HG02610 (cell line): ENCODE data around the gene PLA2G4A.
A peak's percentile ranks its signal among the peaks of the same experiment; 100 is the strongest.

ENCODE experiments used
- ATAC-seq: cut with Tn5 transposase; IDR thresholded peaks from one replicate; pipeline ENCODE4 v1.9.1; 2021; ENCODE audit warnings: mild to moderate bottlenecking, moderate library complexity; ENCODE audit not compliant: unreplicated experiment

PLA2G4A gene

GRCh38 chr1:186872291-186872690 is 43.5 kb downstream of the PLA2G4A start:
- ATAC-seq, result no peak

- ATAC-seq, result peak; percentile 59
These were observed 44.9 kb downstream of the PLA2G4A start for GRCh38 chr1:186873687-186874086.

DNA sequence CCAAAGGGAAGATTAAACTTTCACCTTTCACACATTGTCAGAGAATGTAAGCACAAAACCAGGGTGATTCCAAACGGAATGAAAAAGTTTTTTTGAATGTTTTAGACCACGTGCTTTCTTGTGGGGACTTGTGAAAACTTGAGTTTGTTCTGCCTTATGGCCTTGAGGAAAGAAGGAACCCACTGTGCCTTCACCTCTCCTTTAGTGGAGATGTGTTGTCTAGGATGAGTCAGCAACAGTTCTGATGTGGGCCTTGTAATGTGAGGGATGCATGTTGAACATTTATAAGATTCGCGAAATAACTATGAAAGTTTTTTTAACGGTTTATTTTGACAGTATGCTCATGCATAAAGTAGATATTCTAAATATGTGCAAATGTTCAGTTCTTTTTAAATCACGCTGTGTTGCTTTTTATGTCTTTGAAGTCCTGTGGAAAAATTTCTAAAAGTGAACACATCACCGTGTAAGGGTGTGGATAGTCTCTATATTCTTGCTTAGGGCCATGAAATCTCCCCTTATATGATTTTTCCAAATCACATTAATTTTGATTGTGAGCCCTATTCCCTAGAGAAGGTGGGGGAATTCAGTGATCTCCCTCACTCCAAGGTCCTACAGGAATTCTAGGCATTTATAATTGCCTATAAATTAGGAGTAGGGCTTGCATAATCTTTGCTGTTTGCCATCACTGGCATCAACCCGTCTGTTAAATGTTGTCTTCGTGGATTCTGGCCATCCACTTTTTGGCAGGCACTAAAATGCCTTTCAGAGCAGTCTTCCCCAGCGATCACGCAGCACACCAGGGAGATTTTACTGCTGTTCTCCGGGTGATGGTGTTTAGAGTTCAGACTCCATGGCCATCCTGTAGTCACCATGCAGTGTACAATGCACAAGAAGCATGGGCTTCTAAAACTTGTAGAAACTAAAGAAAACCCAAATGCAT is 47.4 kb downstream of the PLA2G4A start:
- ATAC-seq, result no peak

- no peak for ATAC-seq
These were observed 49.6 kb downstream of the PLA2G4A start for GRCh38 chr1:186878356-186878755.

GRCh38 chr1:186880982-186881381 is 52.2 kb downstream of the PLA2G4A start:
- ATAC-seq, result no peak

GRCh38 chr1:186882372-186883134 is 53.8 kb downstream of the PLA2G4A start:
- no peak for ATAC-seq

DNA sequence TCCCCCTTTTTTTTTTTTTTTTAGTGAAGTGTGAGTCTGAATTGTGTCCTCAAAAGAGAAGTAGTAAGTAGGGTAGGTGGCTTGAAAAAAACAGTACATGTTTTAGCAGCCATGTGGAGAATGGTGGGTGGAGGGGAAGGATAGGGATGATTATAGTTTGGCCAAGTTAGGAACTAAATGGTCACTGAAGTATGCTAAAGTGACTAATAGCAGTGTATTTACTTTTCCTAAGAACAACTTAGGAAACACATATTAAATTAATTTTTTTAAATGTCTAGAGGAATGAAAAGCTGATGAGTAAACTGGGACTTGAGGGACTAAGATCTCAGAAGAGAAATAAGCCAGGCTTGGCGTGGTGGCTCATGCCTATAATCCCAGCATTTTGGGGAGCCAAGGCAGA is 55.5 kb downstream of the PLA2G4A start:
- no peak for ATAC-seq

GRCh38 chr1:186887203-186887602 is 58.5 kb downstream of the PLA2G4A start:
- no peak for ATAC-seq

DNA sequence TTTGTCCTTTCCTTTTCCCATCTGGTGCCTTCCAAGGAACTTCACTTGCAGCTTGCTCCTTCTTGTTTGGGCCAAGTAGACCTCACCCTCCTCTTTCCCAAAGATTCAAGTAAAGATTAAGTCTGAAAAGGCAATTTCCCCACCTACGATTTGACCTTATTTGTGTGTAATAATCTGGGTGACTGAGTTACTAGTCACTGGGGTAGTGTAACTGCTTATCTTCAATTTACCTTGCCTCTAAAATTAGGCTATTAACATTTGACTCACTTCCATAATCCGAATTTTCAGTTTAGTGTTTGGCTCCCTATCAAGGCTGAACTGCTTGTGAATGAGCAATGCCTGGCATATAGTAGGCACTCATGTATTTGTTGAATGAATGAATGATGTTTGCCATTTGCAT is 59.6 kb downstream of the PLA2G4A start:
- no peak for ATAC-seq

GRCh38 chr1:186892936-186893335 is 64.2 kb downstream of the PLA2G4A start:
- no peak for ATAC-seq

DNA sequence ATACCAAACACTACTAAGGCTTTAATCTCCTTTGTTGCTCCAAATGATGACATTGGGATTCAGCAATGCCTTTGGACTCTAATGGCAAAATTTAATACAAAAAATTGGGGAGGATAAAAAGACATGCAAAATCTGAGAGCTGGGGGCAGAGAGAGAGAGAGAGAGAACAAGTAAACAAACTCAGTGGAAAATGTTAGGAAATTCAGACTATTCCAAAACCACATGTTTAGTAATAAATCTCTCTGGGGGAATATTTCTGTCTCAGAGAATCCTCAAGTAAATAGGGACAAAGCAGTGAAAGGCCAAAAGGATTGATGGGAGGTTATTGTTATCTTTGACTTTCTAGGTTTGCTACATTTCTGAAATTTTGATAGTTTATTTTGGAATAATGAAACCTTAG is 65.7 kb downstream of the PLA2G4A start:
- no peak for ATAC-seq

GRCh38 chr1:186896211-186896610 is 67.5 kb downstream of the PLA2G4A start:
- ATAC-seq, result no peak

- ATAC-seq, result no peak
These were observed 68.3 kb downstream of the PLA2G4A start for GRCh38 chr1:186897008-186897407.

DNA sequence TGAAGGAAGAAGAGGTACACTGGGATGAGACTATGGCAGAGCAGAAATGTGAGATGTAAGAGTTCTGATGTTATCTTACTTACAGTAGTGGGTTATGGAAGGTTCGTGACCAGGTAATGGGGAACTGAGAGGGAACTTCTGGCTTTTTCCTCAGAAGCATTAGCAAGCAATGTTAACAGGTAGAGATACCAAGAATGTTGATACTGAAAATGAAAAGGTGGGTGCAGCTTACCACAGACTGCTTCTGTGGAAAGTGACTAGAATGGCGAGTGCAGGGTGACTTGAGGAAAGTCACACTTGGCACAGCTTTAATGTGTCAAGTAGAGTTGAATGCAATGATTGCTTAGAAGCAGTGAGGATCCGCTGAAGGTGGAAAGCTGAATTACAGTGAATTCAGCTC is 70.8 kb downstream of the PLA2G4A start:
- peak; percentile 83 for ATAC-seq

DNA sequence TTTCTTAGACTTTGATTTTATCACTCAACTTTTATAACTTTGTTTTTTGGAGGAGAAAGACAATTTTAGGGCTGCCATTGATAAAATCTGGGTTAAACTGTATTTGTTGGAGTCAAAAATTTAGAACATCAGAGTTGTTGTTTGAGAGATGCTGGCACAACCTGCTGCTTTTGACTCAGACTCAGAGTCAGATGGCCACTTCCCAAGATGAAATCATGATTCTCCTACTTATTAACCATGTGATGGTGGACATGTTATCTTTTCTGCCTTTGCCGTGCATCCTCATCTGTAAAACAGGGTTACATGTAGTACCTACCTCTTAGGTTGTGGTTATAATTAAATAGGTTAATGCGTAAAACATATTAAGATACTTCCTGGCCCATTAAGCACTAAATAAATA is 71.2 kb downstream of the PLA2G4A start:
- no peak for ATAC-seq

GRCh38 chr1:186900539-186901237 is 71.9 kb downstream of the PLA2G4A start:
- no peak for ATAC-seq

DNA sequence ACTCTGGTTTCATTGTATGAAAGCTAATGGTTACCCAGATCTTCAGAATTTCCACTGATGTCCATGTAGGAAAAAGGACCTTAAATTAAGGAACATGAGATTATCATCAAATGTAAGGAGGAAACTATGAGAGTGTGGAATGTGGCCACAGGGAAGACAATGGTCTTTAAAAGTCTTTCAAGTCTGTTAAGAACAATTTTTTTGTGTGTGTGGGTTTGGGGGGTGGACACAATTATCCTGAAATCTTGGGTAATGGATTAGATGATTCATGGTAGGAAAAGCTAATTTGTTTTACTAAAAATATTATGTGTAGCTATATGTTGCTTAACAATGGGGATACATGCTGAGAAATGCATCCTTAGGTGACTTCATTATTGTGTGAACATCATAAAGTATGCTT is 72.9 kb downstream of the PLA2G4A start:
- no peak for ATAC-seq

DNA sequence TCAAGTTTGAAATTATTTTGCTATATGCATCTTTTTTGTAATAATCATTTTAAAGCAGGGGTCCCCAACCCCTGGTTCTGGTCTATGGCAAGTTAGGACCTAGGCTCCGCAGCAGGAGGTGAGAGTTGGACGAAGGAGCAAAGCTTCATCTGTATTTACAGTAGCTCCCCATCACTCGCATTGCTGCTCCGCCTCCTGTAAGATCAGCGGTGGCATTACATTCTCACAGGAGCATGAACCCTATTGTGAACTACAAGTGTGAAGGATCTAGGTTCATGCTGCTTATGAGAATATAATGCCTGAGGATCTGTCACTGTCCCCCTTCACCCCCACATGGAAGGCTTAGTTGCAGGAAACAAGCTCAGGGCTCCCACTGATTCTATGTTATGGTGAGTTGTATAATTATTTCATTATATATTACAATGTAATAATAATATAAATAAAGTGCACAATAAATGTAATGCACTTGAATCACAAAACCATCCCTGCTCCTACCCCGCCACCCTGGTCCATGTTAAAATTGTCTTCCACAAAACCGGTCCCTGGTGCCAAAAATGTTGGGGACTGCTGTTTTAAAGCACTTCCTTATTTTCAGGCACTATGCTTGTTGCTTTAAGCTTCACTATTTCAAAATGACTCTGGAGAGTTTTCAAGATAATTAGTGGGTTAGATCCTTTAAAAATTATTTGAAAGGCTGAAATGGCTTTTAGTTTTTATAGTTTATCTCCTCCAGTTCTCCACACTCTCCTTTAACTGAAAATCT is 74.8 kb downstream of the PLA2G4A start:
- no peak for ATAC-seq

DNA sequence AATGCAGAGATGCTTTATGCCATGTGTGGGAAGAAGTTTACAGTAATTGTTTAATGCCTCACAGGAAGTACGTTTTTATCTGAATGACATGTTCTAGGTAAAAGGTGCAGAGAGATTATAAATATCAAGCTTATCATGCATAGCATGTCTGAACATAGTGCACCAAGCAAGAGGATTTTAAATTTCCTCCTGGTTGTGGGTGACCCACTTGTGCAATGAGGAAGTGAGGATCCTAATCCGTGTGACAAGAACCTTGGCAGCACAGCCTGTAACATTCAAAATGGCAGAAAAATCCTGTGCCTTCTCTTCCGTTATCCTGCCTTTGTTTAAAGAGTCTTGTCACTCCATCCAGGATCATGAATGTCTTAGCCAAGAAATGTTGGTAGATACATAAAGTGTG is 75.6 kb downstream of the PLA2G4A start:
- ATAC-seq, result no peak

- no peak for ATAC-seq
These were observed 76.8 kb downstream of the PLA2G4A start for GRCh38 chr1:186905561-186905960.

GRCh38 chr1:186915555-186915954 is 86.8 kb downstream of the PLA2G4A start:
- ATAC-seq, result no peak
